Stimulated activated naive B cell treated with anti-CD40 and anti-IgM and Interleukin-4, amounts not matched to agents 10 μg/mL and 1 μg/mL and 100 μg/mL, for 72 hours (primary cell): ENCODE results near the gene FCGR3B.
"Not testable (repeated sequence)": the region's sequence is repeated elsewhere in the genome, so short reads cannot be mapped to it uniquely, and the experiment has no call there.

Source experiments
- ATAC-seq, 2 donors: fragments of 150-1000 bp; cut with Tn5 transposase; replicated peaks; 2 replicates each; pipeline ENCODE4 v1.10.0; 2021; ENCODE audit warnings: moderate library complexity in 1 of 2
- DNase-seq: peaks from one replicate; pipeline ENCODE4 v3.0.0; 2021
- H3K27ac Mint-ChIP-seq: one replicate; pipeline ENCODE4 v1.8.0; 2022; ENCODE audit warnings: mild to moderate bottlenecking, mixed read lengths
- H3K27me3 Mint-ChIP-seq, 2 donors: one replicate each; pipeline ENCODE4 v1.8.0; 2022; ENCODE audit warnings: mixed read lengths in 2 of 2
- H3K36me3 Mint-ChIP-seq, 2 donors: one replicate each; pipeline ENCODE4 v1.8.0; 2022; ENCODE audit warnings: mixed read lengths in 2 of 2, mild to moderate bottlenecking in 1 of 2
- H3K4me1 Mint-ChIP-seq, 2 donors: one replicate each; pipeline ENCODE4 v1.8.0; 2022; ENCODE audit warnings: mixed read lengths in 2 of 2, mild to moderate bottlenecking in 1 of 2
- H3K4me3 Mint-ChIP-seq, 2 donors: one replicate each; pipeline ENCODE4 v1.8.0; 2022; ENCODE audit warnings: mild to moderate bottlenecking in 2 of 2, mixed read lengths in 2 of 2, moderate library complexity in 1 of 2
- H3K9me3 Mint-ChIP-seq, 2 donors: one replicate each; pipeline ENCODE4 v1.8.0; 2022; ENCODE audit warnings: mixed read lengths in 2 of 2, mild to moderate bottlenecking in 1 of 2

Gene FCGR3B

GRCh38 chr1:161597077-161597476 lies 33.9 kb downstream of the FCGR3B start:
- H3K4me3 Mint-ChIP-seq, ATAC-seq, H3K4me1 Mint-ChIP-seq, DNase-seq, H3K27ac Mint-ChIP-seq, H3K9me3 Mint-ChIP-seq, H3K36me3 Mint-ChIP-seq, H3K27me3 Mint-ChIP-seq: not testable (repeated sequence)

- H3K4me3 Mint-ChIP-seq, H3K27me3 Mint-ChIP-seq, DNase-seq, H3K9me3 Mint-ChIP-seq, H3K27ac Mint-ChIP-seq, ATAC-seq, H3K36me3 Mint-ChIP-seq, H3K4me1 Mint-ChIP-seq: not testable (repeated sequence)
These were observed 35.4 kb downstream of the FCGR3B start for GRCh38 chr1:161595583-161595982.

DNA sequence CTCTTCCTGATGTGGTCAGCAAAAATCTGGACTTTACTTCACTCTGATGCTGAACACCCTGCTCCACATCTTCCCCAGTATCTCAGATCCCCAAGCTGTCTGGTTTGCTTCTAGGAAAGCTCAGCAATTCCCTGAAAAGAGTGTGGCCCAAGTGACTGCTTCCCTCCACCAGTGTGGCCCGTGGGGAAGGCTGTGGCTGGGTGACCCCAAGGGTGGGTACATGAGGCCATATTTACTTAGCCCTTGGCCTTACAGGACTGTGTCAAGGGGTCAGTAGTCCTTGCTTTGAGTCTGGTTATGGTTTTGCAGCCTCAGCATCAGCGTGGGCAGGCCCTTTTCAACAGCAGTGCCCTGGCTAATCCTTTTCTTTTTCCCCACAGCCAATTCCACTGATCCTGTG lies 35.8 kb downstream of the FCGR3B start:
- not testable (repeated sequence) for H3K36me3 Mint-ChIP-seq, H3K4me3 Mint-ChIP-seq, H3K4me1 Mint-ChIP-seq, H3K27ac Mint-ChIP-seq, ATAC-seq, H3K27me3 Mint-ChIP-seq, H3K9me3 Mint-ChIP-seq, DNase-seq

DNA sequence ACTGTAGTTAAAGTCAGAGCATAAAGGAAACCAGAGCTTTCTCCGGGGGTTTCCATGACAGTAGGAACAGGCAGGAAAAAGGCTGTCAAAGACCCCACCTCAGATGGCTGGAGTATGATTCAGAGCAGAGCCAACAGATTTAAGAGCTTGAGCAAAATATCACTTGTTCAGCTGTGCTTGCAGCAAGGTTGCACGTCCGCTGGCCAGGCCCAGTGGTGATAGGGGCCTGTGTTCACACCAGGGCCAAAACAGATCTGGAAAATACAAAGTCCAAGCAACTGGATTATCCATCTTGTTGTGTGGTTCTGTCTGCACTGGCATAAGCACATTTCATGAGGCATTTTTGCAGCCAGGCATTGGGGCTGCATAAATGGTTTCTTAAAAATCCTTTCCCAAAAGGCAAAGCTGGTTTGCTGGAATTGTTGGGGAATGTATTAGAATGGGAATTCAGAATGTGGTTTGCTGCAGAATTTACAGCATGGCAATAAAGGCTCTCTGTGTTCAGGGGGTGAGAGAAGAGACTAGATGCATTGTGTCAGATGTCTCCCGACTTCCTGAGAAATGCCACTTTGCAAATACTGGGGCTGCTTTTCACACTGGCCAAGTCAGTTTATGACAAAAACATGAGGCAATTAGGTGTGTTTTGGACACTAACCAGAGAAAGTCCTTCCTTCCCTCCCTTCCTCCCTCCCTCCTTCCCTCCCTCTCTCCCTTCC lies 36.5 kb downstream of the FCGR3B start:
- not testable (repeated sequence) for H3K9me3 Mint-ChIP-seq, H3K36me3 Mint-ChIP-seq, H3K4me3 Mint-ChIP-seq, H3K27me3 Mint-ChIP-seq, ATAC-seq, H3K27ac Mint-ChIP-seq, DNase-seq, H3K4me1 Mint-ChIP-seq

DNA sequence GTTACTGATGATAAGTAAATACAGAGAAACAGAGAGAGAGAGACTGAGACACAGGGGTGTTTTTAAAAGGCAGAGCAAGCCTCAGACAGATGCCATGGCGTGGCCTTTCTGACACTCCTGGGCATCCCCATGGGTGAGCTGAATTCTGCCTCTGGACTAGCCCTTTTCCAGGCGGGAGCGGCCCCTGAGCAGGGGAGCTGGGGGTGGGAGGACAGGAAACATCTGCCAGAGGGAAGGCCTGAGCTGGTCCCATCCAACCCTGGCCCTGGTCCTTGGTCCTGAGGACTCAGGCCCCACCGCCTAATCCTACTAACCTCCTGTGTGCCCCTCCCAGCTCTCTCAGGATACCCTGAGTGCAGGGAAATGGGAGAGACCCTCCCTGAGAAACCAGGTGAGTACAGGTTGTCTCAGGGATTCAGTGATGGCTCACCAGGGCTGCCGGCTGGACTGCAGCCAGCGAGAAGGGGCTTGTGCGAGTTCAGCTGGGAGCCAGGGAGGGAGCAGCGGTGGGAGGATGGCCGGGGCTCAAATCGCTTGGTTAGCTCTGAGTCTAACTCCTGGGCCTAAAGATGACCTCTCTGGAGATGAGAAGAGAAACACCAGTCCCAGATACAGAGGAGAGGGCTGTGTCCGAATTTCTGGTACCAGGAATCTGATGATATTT lies 37.8 kb downstream of the FCGR3B start:
- H3K4me1 Mint-ChIP-seq, DNase-seq, ATAC-seq, H3K36me3 Mint-ChIP-seq, H3K27me3 Mint-ChIP-seq, H3K9me3 Mint-ChIP-seq, H3K27ac Mint-ChIP-seq, H3K4me3 Mint-ChIP-seq: not testable (repeated sequence)

DNA sequence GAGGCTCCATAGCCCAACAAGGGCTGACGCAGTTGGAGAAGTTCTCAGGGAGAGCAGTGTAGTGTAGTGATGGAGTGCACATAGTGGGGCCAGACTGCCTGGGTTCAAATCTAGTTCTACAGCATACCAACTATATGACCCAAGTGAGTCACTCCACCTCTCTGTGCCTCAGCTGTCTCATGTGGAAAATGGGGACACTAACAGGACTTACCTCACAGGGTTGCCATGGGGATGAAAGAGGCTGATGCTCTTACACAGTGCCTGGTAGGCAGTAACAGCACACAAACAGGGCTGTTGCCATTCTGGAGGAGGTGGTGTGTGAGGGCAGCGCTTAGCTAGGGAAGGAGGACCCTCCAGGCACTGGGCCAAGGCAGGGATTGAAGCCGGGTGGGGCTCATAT lies 38.4 kb downstream of the FCGR3B start:
- DNase-seq, ATAC-seq, H3K9me3 Mint-ChIP-seq, H3K27me3 Mint-ChIP-seq, H3K4me3 Mint-ChIP-seq, H3K36me3 Mint-ChIP-seq, H3K27ac Mint-ChIP-seq, H3K4me1 Mint-ChIP-seq: not testable (repeated sequence)

DNA sequence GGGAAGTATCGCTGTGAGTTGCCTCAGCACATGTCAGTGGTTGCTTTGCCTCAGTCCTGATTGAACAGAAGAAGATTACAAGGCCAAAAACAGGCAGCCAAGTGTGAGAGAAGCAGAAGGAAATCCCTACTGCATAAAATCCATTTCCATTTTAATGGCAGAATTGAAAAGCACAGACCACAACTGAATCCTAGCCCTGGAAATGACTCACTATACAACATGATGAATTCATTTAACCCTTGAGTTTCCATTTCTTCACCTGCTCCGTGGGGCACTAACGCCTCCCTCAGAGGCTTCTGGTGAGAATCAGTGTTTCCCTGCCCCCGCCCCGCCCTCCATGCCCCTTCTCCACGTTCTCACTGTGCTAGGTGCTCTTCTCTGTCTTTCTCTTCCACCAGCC lies 41.1 kb downstream of the FCGR3B start:
- H3K27ac Mint-ChIP-seq, ATAC-seq, H3K36me3 Mint-ChIP-seq, DNase-seq, H3K27me3 Mint-ChIP-seq, H3K4me1 Mint-ChIP-seq, H3K4me3 Mint-ChIP-seq, H3K9me3 Mint-ChIP-seq: not testable (repeated sequence)

DNA sequence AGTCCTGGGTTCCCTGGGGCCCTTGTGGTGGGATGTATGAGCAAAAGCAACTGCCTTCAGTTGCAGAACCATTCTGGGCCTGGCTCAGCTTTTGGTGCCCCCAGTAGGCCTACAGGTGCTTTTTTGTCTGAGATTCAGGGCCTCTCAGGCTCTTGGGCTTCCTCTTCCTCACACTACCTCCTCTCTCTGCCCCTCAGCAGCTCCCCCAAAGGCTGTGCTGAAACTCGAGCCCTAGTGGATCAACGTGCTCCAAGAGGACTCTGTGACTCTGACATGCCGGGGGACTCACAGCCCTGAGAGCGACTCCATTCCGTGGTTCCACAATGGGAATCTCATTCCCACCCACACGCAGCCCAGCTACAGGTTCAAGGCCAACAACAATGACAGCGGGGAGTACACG lies 41.6 kb downstream of the FCGR3B start:
- ATAC-seq, H3K9me3 Mint-ChIP-seq, H3K4me3 Mint-ChIP-seq, H3K27ac Mint-ChIP-seq, H3K4me1 Mint-ChIP-seq, H3K36me3 Mint-ChIP-seq, DNase-seq, H3K27me3 Mint-ChIP-seq: not testable (repeated sequence)

- not testable (repeated sequence) for H3K9me3 Mint-ChIP-seq, DNase-seq, H3K36me3 Mint-ChIP-seq, H3K27ac Mint-ChIP-seq, H3K4me3 Mint-ChIP-seq, H3K27me3 Mint-ChIP-seq, ATAC-seq, H3K4me1 Mint-ChIP-seq
These were observed 42.4 kb downstream of the FCGR3B start for GRCh38 chr1:161588596-161588995.

GRCh38 chr1:161582882-161583281 lies 48.1 kb downstream of the FCGR3B start:
- DNase-seq, H3K27ac Mint-ChIP-seq, ATAC-seq, H3K9me3 Mint-ChIP-seq, H3K27me3 Mint-ChIP-seq, H3K4me1 Mint-ChIP-seq, H3K4me3 Mint-ChIP-seq, H3K36me3 Mint-ChIP-seq: not testable (repeated sequence)

- ATAC-seq: peak; percentile 80 to 81
- H3K4me1 Mint-ChIP-seq, H3K27ac Mint-ChIP-seq, H3K36me3 Mint-ChIP-seq, H3K9me3 Mint-ChIP-seq, H3K4me3 Mint-ChIP-seq, DNase-seq, H3K27me3 Mint-ChIP-seq: not testable (repeated sequence)
These were observed 50.0 kb downstream of the FCGR3B start for GRCh38 chr1:161580879-161581537.

DNA sequence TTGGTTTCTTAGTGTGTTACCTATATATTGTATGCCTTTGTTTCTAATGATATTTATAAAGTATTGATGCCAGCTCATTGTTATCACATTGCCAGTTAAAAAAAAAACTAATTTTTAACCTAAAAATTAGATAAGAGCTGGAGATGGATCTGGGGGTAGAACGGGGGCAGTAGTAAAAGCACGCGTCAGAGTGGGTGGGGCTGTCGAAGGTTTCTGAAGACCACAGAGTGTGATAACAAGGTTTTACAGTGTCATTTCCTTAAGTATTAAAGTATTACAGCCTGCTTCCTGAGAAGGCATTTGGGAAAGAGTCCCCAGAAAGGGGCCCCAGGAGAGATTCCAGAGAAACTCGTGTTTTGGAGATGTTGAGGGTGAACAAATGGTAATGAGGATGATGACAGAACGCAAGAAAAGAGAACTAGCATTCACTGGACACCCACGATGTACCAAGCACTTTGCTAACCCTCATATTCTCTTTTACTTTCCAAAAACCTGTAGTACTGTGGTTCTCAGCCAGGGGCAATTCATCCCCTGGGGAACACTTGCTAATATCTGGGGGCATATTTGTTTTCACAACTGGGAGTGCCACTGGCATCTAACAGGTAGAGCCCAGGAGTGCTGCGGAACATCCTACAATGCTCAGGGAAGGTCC lies 51.0 kb downstream of the FCGR3B start:
- not testable (repeated sequence) for H3K36me3 Mint-ChIP-seq, H3K27ac Mint-ChIP-seq, H3K4me3 Mint-ChIP-seq, DNase-seq, H3K27me3 Mint-ChIP-seq, H3K4me1 Mint-ChIP-seq, H3K9me3 Mint-ChIP-seq
- peak; percentile 33 to 60 for ATAC-seq

GRCh38 chr1:161576676-161577075 lies 54.3 kb downstream of the FCGR3B start:
- not testable (repeated sequence) for H3K27me3 Mint-ChIP-seq, H3K9me3 Mint-ChIP-seq, H3K27ac Mint-ChIP-seq, DNase-seq, H3K36me3 Mint-ChIP-seq, H3K4me1 Mint-ChIP-seq, H3K4me3 Mint-ChIP-seq
- ATAC-seq: peak; percentile 66 to 70
